AG09309 (cell line): ENCODE results near the gene SPINK13.
A peak's percentile ranks its signal among the peaks of the same experiment; 100 is the strongest.

ENCODE experiments used
- DNase-seq: peaks from one replicate; pipeline ENCODE4 v3.0.0-alpha.2; 2010; ENCODE audit warnings: low read depth
- H3K4me3 ChIP-seq: 2 replicates; pipeline ENCODE4 v1.5.1; 2011; ENCODE audit warnings: mild to moderate bottlenecking, low read depth, low read length, moderate library complexity; ENCODE audit not compliant: control insufficient read depth
- TF ChIP-seq, protein P1 (sequence below): IDR thresholded peaks from 2 replicates; pipeline ENCODE4 v1.5.1; 2011; ENCODE audit warnings: mild to moderate bottlenecking, low read depth, low read length, inconsistent platforms; ENCODE audit not compliant: insufficient read depth, control insufficient read depth; ENCODE audit errors: missing control alignments

SPINK13 gene

DNA sequence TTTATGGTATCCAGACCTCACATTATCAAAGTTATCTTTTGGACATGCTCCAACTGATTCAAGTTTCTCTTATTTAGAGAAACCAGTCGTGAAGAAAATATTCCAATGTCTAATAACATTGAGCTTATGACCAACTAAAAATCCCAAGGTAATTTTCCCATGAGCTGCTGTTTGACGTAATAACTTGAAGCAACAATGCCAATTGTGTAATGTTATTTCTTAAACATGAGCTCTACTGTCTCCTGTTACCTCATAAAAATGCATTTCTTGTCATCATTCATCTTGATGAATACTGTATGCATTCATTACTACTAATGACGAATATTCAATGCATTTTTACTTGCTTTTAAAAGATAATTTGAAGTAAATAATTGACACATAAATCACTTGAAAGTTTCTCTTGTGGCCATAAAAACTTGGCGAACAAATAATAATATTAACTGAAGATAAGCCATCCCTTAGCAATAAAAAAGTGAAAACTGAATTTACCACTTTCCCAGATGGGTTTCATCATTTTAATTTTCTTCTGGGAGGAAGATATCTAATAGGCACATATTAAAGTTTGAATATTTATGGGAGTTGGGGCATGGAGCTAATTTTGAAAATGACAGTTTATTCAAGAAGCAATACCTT lies 30.7 kb upstream of the SPINK13 start:
- H3K4me3 ChIP-seq: no peak overlapping the region
- DNase-seq: no peak
- TF ChIP-seq, protein P1, sequence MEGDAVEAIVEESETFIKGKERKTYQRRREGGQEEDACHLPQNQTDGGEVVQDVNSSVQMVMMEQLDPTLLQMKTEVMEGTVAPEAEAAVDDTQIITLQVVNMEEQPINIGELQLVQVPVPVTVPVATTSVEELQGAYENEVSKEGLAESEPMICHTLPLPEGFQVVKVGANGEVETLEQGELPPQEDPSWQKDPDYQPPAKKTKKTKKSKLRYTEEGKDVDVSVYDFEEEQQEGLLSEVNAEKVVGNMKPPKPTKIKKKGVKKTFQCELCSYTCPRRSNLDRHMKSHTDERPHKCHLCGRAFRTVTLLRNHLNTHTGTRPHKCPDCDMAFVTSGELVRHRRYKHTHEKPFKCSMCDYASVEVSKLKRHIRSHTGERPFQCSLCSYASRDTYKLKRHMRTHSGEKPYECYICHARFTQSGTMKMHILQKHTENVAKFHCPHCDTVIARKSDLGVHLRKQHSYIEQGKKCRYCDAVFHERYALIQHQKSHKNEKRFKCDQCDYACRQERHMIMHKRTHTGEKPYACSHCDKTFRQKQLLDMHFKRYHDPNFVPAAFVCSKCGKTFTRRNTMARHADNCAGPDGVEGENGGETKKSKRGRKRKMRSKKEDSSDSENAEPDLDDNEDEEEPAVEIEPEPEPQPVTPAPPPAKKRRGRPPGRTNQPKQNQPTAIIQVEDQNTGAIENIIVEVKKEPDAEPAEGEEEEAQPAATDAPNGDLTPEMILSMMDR: no peak

DNA sequence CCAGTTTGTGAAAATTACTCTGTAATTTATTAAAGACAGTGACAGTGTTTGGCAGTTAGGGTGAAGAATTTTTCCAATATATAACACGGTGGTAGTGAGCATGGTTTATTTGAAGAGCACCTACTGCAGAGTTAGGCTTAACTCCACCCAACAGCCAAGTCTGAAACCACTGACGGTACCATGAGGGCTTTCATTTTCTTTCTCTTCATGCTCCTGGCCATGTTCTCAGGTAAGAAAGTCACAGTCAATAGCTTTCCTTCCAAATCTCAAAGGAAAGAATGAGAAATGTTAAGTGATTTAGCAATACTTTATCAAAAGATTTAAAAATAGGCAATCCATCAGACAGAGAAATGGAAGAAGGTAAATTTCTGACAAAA lies 30.2 kb upstream of the SPINK13 start, which contains the start of gene MARCOL:
MARCOL (plus strand) TSS at position 108 of the 377 bp plus-strand sequence; CDS start at position 181, 73 bp downstream.
- DNase-seq: no peak
- no peak within 1 kb of the TSS for H3K4me3 ChIP-seq

DNA sequence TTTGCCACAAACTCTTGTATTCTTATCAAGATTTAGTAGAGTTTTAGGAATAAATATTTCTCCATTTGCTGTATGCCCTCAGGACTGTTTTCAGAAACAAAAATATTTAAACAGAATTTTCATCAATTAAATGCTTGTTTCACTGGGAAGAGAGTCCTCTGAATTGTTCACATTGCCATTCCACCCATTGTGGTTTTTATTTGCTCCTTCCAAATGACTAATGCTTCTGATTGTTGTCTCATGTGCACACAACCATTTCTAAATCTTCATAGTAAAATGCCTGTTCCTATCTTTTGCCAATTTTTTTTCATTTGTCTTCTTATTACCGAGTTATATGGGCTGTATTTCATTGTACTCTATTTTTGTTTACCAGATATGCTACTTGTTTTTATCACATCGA lies 19.7 kb upstream of the SPINK13 start:
- TF ChIP-seq, protein P1: no peak
- DNase-seq: peak; percentile 54

More for the DNA sequence above, 30.2 kb upstream of the SPINK13 start, which contains the start of gene MARCOL:
- TF ChIP-seq, protein P1: no peak

DNA sequence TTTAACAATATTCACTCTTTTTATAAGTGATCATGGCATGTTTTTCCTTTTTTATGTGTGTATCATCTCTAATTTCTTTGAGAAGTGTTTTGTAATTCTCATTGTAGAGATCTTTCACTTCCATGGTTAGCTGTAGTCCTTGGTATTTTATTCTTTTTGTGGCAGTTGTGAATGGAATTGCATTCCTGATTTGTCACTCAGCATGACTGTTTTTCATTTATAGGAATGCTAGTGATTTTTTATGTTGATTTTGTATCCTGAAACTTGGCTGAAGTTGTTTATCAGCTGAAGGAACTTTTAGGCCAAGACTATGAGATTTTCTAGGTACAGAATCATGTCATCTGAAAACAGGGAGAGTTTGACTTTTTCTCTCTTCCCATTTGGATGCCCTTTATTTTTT lies 13.1 kb upstream of the SPINK13 start:
- H3K4me3 ChIP-seq: no peak overlapping the region
- no peak for DNase-seq
- TF ChIP-seq, protein P1: no peak

More for the DNA sequence above, 19.7 kb upstream of the SPINK13 start:
- no peak overlapping the region for H3K4me3 ChIP-seq

DNA sequence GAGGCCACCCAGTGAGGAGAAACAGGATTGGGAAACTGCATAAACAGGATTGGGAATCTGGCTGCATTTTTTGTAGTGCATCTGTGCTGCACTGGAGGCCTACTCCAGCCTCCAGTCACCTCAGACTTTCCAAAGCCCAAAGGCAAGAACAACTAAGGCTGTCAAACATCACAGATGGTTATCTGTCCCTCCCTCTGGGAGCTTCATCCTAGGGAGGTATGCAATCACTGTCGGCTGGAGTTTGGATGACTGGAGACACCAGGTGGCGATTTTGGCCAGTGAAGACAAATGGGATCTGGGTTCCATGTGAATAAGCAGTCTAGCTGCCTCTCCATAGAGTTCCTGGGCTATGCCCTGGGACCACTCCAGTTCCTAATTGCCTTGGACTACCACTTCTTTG lies 9.3 kb upstream of the SPINK13 start:
- DNase-seq: no peak
- H3K4me3 ChIP-seq: no peak overlapping the region
- TF ChIP-seq, protein P1: no peak

DNA sequence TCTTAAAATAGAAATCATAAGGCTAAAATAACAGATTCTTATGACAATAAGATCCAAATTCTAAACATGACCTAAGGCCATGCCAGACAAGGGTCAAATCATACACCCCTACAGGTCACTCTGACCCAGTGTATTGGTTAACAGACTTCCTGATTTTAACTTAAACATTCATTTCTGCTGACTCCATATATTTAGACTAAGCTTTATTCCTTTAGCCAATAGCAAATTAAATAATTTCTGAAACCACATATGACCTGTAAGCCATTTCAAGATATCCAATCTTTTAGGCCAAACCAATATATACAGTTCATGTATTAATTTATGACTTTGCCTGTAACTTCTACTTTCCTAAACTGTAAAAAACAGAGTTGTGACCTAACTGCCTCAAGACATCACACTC lies 7.4 kb upstream of the SPINK13 start:
- DNase-seq: no peak
- TF ChIP-seq, protein P1: no peak
- H3K4me3 ChIP-seq: no peak overlapping the region
